Smooth muscle cell (in vitro differentiated cells): ENCODE results near the gene ST3GAL3. TPM values are rescaled to one million over a fixed set of nuclear protein-coding genes. Genes with fewer than 3 reads are reported as not detected.
A peak's percentile ranks its signal among the peaks of the same experiment; 100 is the strongest.

Source experiments
- DNase-seq: peaks from one replicate; lab custom pipeline; 2025; ENCODE audit not compliant: unreplicated experiment; lab: John Stamatoyannopoulos, UW
- H2AFZ ChIP-seq: fragments of 200-600 bp; sonication (generic); 2 replicates; pipeline ENCODE4 v1.6.0; 2016; ENCODE audit warnings: antibody characterized with exemption, low read depth, mild to moderate bottlenecking
- H3F3A ChIP-seq: fragments of 200-600 bp; sonication (generic); 2 replicates; pipeline ENCODE4 v1.6.0; 2017; ENCODE audit warnings: antibody characterized with exemption, low read depth
- H3K27ac ChIP-seq: fragments of 200-600 bp; sonication (generic); 2 replicates; pipeline ENCODE4 v1.5.1; 2016; ENCODE audit warnings: low read depth, mild to moderate bottlenecking
- H3K27me3 ChIP-seq: fragments of 200-600 bp; sonication (generic); 2 replicates; pipeline ENCODE4 v1.6.1; 2016; ENCODE audit warnings: low read depth, mild to moderate bottlenecking
- H3K36me3 ChIP-seq: fragments of 200-600 bp; sonication (generic); 2 replicates; pipeline ENCODE4 v1.5.1; 2016; ENCODE audit warnings: low read depth
- H3K4me1 ChIP-seq: fragments of 200-600 bp; sonication (generic); 2 replicates; pipeline ENCODE4 v1.5.1; 2016; ENCODE audit warnings: low read depth
- H3K4me2 ChIP-seq: fragments of 200-600 bp; sonication (generic); 2 replicates; pipeline ENCODE4 v1.6.0; 2016; ENCODE audit warnings: mild to moderate bottlenecking
- H3K4me3 ChIP-seq: fragments of 200-600 bp; sonication (generic); 2 replicates; pipeline ENCODE4 v1.5.1; 2016; ENCODE audit warnings: mild to moderate bottlenecking
- H3K79me2 ChIP-seq: fragments of 200-600 bp; sonication (generic); 2 replicates; pipeline ENCODE4 v1.6.0; 2016; ENCODE audit warnings: low read depth, mild to moderate bottlenecking
- H3K9ac ChIP-seq: fragments of 200-600 bp; sonication (generic); 2 replicates; pipeline ENCODE4 v1.6.0; 2016; ENCODE audit warnings: low read depth
- H3K9me3 ChIP-seq: fragments of 200-600 bp; sonication (generic); replicated peaks from 2 replicates; pipeline ENCODE4 v1.5.1; 2016; ENCODE audit warnings: low read depth
- H4K20me1 ChIP-seq: fragments of 200-600 bp; sonication (generic); 2 replicates; pipeline ENCODE4 v1.6.0; 2016; ENCODE audit warnings: low read depth
- WGBS: methylation state at CpG from one replicate; pipeline ENCODE4 v1.1.7; 2016; ENCODE audit warnings: low lambda C conversion rate; 5-methylcytosine and 5-hydroxymethylcytosine counted together
- polyA plus RNA-seq: library from polyadenylated mRNA; unstranded; fragments of >200 nt; fragmentation: Nextera tagmentation; extraction: Ambion mirVana; gene quantifications from 2 replicates; pipeline ENCODE4 v1.2.1, GENCODE V29; 2016
- total RNA-seq: library from RNA; depleted of rRNA; stranded (reverse); fragments of >200 nt; gene quantifications from 2 replicates; pipeline ENCODE4 v1.2.3, GENCODE V29; 2014
- TF ChIP-seq, protein P1 (sequence below): fragments of 200-600 bp; sonication (generic); IDR thresholded peaks from 2 replicates; pipeline ENCODE4 v1.5.1; 2017; ENCODE audit warnings: borderline replicate concordance, mild to moderate bottlenecking, antibody characterized with exemption; ENCODE audit not compliant: insufficient read depth, poor library complexity, severe bottlenecking

Gene ST3GAL3
- total and polyA plus RNA-seq, 2 experiments from 2014 or later = 16.0 to 16.6 TPM

GRCh38 chr1:43864111-43865045, 157.0 kb downstream of the ST3GAL3 start:
- Histone ChIP-seq H4K20me1 (peaks cover 14% of the 10 kb centered on the region), H3K27ac (no peak overlapping the region), H3K9ac (no peak overlapping the region), H3K4me1 (no peaks in the 10 kb centered on the region), H3K4me2 (no peak overlapping the region), H3F3A (no peaks in the 10 kb centered on the region), H3K4me3 (no peak overlapping the region), H3K36me3 (no peaks in the 10 kb centered on the region), H3K27me3 (no peaks in the 10 kb centered on the region), H3K79me2 (no peaks in the 10 kb centered on the region), H2AFZ (no peak overlapping the region), H3K9me3 (no peaks in the 10 kb centered on the region)
- TF ChIP-seq, protein P1, sequence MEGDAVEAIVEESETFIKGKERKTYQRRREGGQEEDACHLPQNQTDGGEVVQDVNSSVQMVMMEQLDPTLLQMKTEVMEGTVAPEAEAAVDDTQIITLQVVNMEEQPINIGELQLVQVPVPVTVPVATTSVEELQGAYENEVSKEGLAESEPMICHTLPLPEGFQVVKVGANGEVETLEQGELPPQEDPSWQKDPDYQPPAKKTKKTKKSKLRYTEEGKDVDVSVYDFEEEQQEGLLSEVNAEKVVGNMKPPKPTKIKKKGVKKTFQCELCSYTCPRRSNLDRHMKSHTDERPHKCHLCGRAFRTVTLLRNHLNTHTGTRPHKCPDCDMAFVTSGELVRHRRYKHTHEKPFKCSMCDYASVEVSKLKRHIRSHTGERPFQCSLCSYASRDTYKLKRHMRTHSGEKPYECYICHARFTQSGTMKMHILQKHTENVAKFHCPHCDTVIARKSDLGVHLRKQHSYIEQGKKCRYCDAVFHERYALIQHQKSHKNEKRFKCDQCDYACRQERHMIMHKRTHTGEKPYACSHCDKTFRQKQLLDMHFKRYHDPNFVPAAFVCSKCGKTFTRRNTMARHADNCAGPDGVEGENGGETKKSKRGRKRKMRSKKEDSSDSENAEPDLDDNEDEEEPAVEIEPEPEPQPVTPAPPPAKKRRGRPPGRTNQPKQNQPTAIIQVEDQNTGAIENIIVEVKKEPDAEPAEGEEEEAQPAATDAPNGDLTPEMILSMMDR = no peak
- WGBS = 97% methylated on average over 7 of the region's 7 CpGs
- no peak for DNase-seq

DNA sequence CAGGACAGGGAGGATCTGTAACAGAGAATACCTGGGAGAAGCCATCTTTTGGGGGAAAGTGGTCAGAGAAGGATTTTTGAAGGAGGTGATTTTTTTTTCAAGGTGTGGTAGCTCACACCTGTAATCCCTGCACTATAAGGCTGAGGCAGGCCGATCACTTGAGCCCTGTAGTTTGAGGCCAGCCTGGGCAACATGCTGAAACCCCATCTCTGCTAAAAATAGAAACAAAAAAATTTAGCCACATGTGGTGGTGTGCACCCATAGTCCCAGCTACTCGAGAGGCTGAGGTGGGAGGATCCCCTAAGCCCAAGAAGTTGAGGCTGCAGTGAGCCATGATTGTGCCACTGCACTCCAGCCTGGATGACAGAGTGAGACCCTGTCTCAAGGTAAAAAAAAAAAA, 158.9 kb downstream of the ST3GAL3 start:
- Histone ChIP-seq H3K4me2 (no peak overlapping the region), H3F3A (no peaks in the 10 kb centered on the region), H3K9me3 (no peaks in the 10 kb centered on the region), H3K4me3 (no peak overlapping the region), H4K20me1 (peaks cover 19% of the 10 kb centered on the region), H3K27me3 (no peaks in the 10 kb centered on the region), H3K79me2 (no peaks in the 10 kb centered on the region), H3K9ac (no peak overlapping the region), H2AFZ (no peak overlapping the region), H3K27ac (no peak overlapping the region), H3K36me3 (no peaks in the 10 kb centered on the region), H3K4me1 (no peaks in the 10 kb centered on the region)
- DNase-seq = no peak
- WGBS = 97% methylated on average over 2 of the region's 2 CpGs
- TF ChIP-seq, protein P1 = no peak

- WGBS = 43% methylated on average over 2 of the region's 2 CpGs
- Histone ChIP-seq H3K4me3 (no peak overlapping the region), H3K27me3 (no peaks in the 10 kb centered on the region), H3K79me2 (no peaks in the 10 kb centered on the region), H4K20me1 (peaks cover 19% of the 10 kb centered on the region), H3K9me3 (no peaks in the 10 kb centered on the region), H2AFZ (no peak overlapping the region), H3F3A (no peaks in the 10 kb centered on the region), H3K4me2 (peak overlapping the region; percentile 51), H3K27ac (peak overlapping the region; percentile 58), H3K4me1 (no peaks in the 10 kb centered on the region), H3K36me3 (no peaks in the 10 kb centered on the region), H3K9ac (no peak overlapping the region)
- TF ChIP-seq, protein P1 = no peak
- DNase-seq = no peak
Observed at GRCh38 chr1:43867976-43868740, 160.8 kb downstream of the ST3GAL3 start.
